Activated CD4-positive, alpha-beta T cell treated with anti-CD3 and anti-CD28 coated beads, Interleukin-2, Interleukin-4, amounts not matched to agents 100 ng/mL and 50 ng/mL, durations not matched to agents 16 hours and 8 hours (primary cell): ENCODE results near the gene TST.

Experiments
- DNase-seq: peaks from one replicate; pipeline ENCODE4 v3.0.0-alpha.2; 2020; ENCODE audit warnings: low spot score

TST gene

DNA sequence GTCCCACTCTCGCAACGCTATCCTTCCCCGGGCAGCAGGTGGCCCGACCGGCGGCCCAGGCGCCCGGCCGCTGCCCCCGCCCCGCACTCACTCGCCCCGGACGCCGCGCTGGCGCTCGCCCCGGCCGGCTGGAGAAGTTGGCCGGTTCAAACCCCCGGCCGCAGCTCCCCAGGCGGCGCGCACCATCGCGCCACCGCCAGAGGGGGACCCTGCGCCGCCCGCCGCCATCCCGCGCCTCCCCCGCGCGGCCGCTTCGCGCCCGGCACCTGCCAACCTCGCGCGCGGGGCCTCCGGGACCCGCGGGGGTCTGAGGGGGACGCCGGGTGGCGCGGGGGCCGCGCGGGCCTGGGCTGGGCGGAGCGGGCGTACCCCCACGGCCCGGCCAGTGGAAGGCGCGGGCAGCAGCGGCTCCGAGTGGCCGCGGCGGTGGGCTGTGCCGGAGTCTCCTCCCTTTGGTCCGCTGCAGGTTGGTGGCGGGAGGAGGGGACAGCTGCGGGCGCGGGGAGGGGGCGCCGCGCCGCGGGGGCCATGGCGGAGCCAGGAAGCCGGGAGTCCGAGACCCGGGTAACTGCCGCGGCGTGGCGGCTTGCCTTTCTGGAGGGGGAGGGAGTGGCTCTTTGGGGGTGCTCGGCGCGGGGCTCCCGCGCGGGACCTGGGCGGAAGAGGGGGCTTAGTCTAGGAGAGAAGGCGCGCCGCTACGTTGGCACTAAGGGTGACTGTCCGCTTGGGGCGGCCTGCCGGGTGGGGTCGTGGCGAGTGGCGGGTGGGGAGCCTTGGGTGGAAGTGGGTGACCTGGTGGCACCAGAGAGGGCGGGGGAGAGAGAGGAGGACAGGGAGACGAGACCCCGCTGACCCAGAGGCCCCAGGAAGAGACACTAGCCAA lies at the start of gene TST, which contains the start of gene MPST:
Gene TST, minus strand, starts transcription at position 139 of the 883 bp plus-strand sequence. CDS start 715 bp downstream, outside the sequence.
Gene MPST, plus strand, starts transcription at position 434 of the 883 bp plus-strand sequence. Its CDS starts 95 bp downstream, at position 529.
- peak; percentile 50 for DNase-seq

GRCh38 chr22:37068859-37069258 lies 49.6 kb upstream of the TST start:
- no peak for DNase-seq

DNA sequence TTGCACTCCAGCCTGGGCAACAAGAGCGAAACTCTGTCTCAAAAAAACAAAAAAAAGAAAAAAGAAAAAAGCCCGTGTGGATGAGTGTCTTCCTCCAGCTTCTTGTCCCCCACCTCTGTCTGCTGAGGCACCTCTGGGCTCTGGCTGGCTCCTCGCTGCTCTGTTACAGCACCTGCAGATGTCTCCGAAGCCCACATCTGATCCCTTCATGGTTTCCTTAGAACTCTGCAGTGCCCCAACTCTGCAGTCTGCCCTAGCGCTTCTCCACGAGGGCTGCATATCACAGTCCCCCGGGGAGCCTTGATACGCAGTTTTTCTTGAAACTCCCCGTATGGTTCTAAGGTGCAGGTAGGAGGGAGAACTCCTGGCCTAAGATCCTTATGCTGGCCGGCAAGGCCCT lies 48.2 kb upstream of the TST start:
- no peak for DNase-seq

DNA sequence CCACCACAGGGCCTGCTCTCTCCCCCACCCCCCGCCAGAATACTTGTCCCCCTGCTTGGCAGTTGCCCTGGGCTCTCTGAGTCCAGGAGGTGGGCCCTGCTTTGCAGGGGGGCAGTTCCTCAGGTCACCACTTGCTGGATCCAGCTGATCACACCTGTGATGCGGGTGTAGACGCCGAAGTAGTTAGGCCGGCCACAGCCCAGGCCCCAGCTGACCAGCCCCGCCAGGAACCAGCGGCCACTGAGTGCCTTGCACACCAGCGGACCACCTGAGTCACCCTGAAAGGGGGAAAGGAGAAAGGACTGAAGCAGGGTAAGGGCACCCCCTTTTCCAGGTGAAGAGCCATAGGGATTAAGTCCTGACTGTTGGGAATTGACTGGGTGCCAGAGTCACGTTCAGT lies 46.7 kb upstream of the TST start:
- DNase-seq, result no peak

DNA sequence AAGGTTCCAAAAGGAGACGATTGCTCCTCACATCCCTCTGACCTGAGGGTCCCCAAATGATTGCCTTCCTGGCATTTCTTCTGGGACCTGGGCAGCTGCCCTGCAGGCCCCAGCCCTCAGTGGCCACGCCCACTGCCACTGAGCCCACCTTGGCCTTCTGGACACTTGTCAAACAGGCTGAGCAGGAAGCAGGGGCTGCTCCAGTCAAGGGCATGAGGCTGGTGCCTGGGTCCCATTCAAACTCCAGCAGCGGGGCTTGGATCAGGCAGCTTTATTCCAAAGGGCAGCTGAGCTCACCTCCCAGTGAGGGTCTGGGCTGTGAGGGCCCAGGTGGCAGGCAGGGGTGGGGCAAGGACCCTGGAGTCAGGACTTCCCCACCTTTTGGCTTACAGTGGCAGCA lies 45.9 kb upstream of the TST start:
- no peak for DNase-seq

DNA sequence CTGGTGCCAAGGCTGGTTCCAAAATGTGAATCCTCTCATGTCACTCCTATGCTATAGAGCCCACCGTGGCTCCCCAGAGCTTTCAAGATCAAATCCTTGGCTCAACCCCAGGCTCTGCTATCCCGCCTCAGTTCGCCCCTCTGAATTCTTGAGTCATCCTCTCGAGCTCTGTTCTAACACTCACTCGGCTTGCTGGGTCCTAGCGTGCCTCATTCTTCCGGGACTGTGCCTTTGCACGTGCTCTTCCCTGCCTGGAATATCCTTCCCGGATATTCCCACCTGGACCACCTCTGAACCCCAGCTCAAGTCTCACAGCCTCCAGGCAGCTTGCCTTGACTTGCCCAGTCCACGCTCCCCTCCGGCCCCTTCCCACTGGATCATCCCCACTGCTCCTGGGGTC lies 45.3 kb upstream of the TST start:
- no peak for DNase-seq

- DNase-seq, result no peak
These were observed 44.5 kb upstream of the TST start for GRCh38 chr22:37063431-37064420.

DNA sequence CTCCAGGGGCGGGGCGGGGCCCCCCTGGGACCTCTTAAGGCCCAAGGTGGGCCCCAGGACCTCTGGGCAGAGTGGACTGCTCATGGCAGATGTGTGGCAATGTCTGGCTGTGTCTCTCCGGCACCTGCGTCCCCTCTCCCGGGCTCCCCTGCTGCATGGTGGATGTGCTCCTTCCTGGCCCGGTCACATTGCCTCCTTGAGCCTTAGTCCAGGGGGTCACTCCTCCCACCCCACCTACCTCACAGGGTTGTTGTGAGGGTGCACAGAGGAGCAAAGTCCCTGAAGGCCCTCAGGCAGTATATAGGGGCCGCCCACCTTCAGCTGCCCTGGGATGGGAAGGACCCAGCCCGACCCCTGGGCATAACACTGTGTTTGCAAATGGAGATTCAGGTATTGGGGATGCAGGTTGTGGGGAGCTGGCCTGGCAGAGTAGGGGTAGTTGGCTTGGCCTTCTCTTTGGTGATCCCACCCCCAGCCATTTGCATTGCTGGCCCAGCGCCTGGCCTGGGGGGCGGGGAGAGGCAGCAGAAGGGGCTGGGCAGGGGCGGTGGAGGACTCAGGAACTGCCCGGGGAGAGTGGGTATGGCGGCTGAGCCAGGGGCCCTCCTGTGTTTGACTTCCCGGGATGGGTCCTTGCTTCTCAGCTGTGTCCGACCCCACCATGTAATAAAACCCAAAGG lies 43.6 kb upstream of the TST start:
- no peak for DNase-seq

DNA sequence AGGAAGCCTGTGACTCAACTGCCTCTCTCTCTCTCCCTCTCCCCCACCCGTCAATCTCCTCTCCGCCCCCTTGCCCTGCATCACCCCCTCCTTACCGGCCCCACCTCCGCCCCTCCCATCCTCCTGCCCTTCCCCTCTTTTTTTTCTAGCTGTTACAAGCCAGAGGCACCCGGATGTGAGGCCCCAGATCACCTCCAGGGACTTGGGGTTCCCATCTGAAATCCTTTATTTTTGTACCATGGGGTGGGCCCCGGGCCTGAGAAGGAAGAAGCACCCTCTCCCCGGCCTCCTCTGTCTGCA lies 43.1 kb upstream of the TST start:
- DNase-seq, result no peak

DNA sequence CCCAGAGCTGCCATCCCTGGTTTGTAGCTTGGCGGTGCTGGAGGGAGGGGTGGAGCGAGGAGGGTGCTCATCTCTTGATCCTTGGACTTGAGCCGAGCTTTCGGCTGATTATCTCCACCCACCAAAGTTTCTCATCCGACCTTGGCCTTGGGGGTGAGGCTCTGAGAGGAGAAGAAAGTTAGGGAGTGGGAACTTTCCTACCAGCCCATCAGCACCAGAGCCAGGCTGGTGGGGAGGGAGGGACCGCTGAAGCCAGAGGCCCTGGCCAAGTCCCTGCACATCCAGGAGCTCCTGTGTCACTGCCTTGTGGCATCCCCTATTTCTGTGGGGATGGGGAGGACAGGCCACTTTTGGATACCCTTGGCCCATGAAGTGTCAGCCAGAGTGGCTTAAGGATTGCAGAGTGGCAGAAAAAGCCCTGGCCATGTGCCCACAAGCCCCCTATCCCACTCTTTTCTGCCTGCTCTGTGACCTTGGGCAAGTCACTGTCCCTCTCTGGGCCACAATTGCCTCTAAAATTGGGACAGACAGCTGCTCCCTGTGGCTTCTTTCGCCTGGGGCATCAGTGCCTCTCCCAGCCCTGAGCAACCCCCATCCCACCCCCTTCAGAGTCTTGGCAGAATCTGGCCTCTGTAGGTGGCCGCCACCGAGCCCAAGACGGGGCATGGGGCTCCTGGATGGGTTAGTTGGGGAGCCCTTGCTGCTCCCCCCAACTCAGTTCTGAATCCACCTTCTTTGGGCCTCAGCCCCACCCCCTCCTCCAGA lies 42.5 kb upstream of the TST start:
- no peak for DNase-seq

- DNase-seq, result peak; percentile 69
These were observed 41.8 kb upstream of the TST start for GRCh38 chr22:37060801-37061610.

DNA sequence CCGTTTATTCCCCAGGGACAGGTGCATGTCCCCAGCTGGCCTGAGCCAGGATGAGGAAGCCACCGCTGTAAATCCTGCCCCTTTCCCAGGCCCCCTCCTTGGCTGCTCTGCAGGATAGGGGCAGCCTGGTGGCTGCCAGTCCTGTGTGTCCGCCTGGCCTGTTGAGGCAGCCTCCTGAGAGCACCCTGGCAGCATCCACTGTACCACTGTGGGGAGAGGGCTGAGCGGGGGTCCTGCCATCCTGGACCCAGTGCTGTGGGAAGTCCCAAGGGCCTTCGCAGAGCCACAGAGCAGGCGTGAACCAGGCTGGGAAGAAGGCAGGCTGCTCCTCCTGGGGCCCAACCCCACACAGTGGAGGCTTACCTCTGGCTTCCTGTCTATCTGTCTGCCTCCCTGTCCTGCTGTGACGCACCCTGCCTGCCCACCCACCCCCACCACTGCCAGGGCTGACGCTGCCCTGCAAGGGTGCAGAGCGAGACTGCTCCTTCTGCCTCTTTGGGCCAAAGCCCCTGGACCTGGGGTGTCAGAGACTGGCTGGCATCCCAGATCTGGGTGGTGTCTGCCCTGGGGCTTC lies 40.7 kb upstream of the TST start:
- no peak for DNase-seq

DNA sequence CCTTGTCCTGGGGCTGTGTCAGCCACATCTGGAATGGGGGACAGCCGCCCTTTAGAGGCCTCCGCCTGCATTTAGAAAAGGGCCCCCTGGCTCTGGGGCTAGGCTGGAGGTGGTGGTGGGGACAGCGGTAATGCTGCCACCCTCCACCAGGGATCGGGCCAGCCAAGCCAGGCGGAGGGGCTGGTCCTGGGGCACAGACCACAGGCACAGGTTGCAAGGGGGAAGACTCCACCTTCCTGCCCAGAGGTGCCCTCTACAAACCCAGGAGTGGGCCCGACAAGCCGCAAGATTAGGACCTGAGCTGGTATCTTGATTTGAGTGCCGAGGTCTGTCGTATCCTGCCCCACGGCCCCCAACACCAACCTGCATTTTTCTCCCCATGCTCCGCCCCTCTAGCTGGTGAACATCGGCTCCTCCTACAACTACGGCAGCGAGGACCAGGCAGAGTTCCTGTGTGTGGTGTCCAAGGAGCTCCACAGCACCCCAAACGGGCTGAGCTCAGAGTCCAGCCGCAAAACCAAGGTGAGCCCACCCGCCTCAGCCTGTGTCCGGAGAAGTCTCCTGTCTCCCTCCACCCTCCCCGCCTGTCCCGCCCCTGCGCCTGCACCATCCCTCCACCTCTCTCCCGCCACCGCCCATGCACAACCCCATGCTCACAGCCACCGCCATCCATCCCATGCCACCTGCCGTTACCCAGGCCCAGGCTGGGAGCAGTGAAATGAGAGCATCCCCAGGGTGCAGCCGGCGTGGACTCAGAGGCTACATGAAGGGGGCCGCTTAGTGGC lies 39.9 kb upstream of the TST start:
- no peak for DNase-seq

- no peak for DNase-seq
These were observed 38.7 kb upstream of the TST start for GRCh38 chr22:37057796-37058510.

- no peak for DNase-seq
These were observed 38.0 kb upstream of the TST start for GRCh38 chr22:37057226-37057625.

DNA sequence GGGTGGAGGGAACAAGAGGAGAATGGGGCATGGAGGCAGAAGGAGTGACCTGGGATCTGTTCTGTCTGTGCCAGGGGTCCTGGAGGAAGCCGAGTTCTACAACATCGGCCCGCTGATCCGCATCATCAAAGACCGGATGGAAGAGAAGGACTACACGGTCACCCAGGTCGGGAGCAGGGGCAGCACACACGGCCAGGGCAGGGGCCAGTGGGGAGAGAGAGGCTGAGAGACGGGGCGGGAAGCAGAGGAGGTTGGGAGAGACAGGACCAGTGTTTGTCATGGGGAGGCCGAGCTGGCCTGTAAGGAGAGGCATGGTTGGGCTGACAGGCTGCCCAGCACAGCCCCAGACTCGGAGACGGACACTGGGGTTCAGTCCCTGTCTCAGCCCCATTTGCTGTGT lies 37.0 kb upstream of the TST start:
- DNase-seq, result no peak

GRCh38 chr22:37054600-37055365 lies 35.5 kb upstream of the TST start:
- no peak for DNase-seq

- no peak for DNase-seq
These were observed 34.8 kb upstream of the TST start for GRCh38 chr22:37054056-37054395.
